DND-41 (cell line): ENCODE results near the gene MAML3.

Experiments used
- CTCF ChIP-seq: IDR thresholded peaks from 2 replicates; pipeline ENCODE4 v1.5.1; 2012; ENCODE audit warnings: borderline replicate concordance, low read length, moderate library complexity, mild to moderate bottlenecking; ENCODE audit not compliant: poor library complexity, severe bottlenecking; ENCODE audit errors: extremely low read depth
- EZH2 ChIP-seq: IDR thresholded peaks from 3 replicates; pipeline ENCODE4 v1.6.1; 2012; ENCODE audit warnings: borderline replicate concordance, low read depth, mild to moderate bottlenecking, moderate library complexity, low read length, inconsistent platforms; ENCODE audit not compliant: severe bottlenecking

- no peak for TF ChIP-seq CTCF
- no peak for TF ChIP-seq EZH2
Observed at GRCh38 chr4:140019619-140020347, 134.2 kb downstream of the MAML3 start.
